ENCODE results near the gene CLEC1B.
A peak's percentile ranks its signal among the peaks of the same experiment; 100 is the strongest.

The CLEC1B gene

DNA sequence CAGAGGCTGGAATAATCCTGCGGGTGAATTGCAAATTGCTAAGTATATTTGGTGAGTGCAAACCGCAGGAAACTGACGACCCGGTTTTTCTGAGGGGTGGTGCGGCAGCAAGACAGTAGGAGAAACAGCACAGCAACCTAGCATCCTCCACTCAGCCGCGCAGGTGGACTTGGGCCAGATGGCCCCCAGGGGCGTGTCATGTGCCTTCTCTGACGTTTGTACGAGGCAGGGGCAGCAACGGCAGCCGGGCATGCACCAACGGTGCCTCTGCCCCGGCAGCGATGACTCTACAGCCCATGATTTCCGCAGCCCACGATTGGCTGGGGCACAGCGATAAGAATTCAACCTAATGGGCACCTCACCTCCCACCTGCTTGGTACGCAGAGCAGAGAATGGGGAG lies 55.7 kb downstream of the CLEC1B start (continued):
- TF ChIP-seq ZNF629 (tag by site-specific recombination; IDR thresholded peaks at IDR 0.05) = peak; percentile 71
- no peak for TF ChIP-seq ZNF785 (tag by site-specific recombination; IDR thresholded peaks at IDR 0.05)
- 0 out of 2 replicates have a peak, but pooled peaks have one; percentile 22 for TF ChIP-seq ZXDB (tag by site-specific recombination; IDR thresholded peaks at IDR 0.05)
- peak; percentile 86 for TF ChIP-seq ZBTB17 (tag by site-specific recombination; IDR thresholded peaks at IDR 0.05)
- TF ChIP-seq MEIS1 (CRISPR knock-in tag; IDR thresholded peaks at IDR 0.05; ENCODE audit: borderline replicate concordance) = no peak
- TF ChIP-seq ZNF19 (tag by site-specific recombination; IDR thresholded peaks at IDR 0.05; ENCODE audit: low read depth) = no peak
- TF ChIP-seq PRDM1 (tag by site-specific recombination; IDR thresholded peaks at IDR 0.05) = no peak
- TF ChIP-seq, protein P1, sequence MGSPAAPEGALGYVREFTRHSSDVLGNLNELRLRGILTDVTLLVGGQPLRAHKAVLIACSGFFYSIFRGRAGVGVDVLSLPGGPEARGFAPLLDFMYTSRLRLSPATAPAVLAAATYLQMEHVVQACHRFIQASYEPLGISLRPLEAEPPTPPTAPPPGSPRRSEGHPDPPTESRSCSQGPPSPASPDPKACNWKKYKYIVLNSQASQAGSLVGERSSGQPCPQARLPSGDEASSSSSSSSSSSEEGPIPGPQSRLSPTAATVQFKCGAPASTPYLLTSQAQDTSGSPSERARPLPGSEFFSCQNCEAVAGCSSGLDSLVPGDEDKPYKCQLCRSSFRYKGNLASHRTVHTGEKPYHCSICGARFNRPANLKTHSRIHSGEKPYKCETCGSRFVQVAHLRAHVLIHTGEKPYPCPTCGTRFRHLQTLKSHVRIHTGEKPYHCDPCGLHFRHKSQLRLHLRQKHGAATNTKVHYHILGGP (tag by site-specific recombination; IDR thresholded peaks at IDR 0.05) = no peak
- TF ChIP-seq ZNF776 (tag by site-specific recombination; IDR thresholded peaks at IDR 0.05; ENCODE audit: borderline replicate concordance) = no peak
- TF ChIP-seq KLF16 (tag by site-specific recombination; IDR thresholded peaks at IDR 0.05) = no peak
- no peak for TF ChIP-seq ZNF311 (tag by site-specific recombination; IDR thresholded peaks at IDR 0.05; ENCODE audit: borderline replicate concordance)
- TF ChIP-seq ZNF76 (tag by site-specific recombination; IDR thresholded peaks at IDR 0.05; ENCODE audit: borderline replicate concordance, low read depth) = no peak
- no peak for TF ChIP-seq EGR2 (tag by site-specific recombination; IDR thresholded peaks at IDR 0.05; ENCODE audit: low read depth)
- no peak for TF ChIP-seq ZNF692 (tag by site-specific recombination; IDR thresholded peaks at IDR 0.05)
- no peak for TF ChIP-seq IKZF3 (tag by site-specific recombination; IDR thresholded peaks at IDR 0.05)
- TF ChIP-seq, protein P2, sequence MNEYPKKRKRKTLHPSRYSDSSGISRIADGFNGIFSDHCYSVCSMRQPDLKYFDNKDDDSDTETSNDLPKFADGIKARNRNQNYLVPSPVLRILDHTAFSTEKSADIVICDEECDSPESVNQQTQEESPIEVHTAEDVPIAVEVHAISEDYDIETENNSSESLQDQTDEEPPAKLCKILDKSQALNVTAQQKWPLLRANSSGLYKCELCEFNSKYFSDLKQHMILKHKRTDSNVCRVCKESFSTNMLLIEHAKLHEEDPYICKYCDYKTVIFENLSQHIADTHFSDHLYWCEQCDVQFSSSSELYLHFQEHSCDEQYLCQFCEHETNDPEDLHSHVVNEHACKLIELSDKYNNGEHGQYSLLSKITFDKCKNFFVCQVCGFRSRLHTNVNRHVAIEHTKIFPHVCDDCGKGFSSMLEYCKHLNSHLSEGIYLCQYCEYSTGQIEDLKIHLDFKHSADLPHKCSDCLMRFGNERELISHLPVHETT (tag by site-specific recombination; IDR thresholded peaks at IDR 0.05) = no peak
- TF ChIP-seq, protein P3, sequence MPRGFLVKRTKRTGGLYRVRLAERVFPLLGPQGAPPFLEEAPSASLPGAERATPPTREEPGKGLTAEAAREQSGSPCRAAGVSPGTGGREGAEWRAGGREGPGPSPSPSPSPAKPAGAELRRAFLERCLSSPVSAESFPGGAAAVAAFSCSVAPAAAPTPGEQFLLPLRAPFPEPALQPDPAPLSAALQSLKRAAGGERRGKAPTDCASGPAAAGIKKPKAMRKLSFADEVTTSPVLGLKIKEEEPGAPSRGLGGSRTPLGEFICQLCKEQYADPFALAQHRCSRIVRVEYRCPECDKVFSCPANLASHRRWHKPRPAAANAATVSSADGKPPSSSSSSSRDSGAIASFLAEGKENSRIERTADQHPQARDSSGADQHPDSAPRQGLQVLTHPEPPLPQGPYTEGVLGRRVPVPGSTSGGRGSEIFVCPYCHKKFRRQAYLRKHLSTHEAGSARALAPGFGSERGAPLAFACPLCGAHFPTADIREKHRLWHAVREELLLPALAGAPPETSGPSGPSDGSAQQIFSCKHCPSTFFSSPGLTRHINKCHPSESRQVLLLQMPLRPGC (tag by site-specific recombination; IDR thresholded peaks at IDR 0.05) = no peak
- TF ChIP-seq ZNF18 (tag by site-specific recombination; IDR thresholded peaks at IDR 0.05) = no peak
- no peak for TF ChIP-seq TRIM28 (IDR thresholded peaks at IDR 0.05; ENCODE audit: borderline replicate concordance, low read length)
- TF ChIP-seq ZBTB20 (tag by site-specific recombination; IDR thresholded peaks at IDR 0.05) = no peak
- TF ChIP-seq, protein P4, sequence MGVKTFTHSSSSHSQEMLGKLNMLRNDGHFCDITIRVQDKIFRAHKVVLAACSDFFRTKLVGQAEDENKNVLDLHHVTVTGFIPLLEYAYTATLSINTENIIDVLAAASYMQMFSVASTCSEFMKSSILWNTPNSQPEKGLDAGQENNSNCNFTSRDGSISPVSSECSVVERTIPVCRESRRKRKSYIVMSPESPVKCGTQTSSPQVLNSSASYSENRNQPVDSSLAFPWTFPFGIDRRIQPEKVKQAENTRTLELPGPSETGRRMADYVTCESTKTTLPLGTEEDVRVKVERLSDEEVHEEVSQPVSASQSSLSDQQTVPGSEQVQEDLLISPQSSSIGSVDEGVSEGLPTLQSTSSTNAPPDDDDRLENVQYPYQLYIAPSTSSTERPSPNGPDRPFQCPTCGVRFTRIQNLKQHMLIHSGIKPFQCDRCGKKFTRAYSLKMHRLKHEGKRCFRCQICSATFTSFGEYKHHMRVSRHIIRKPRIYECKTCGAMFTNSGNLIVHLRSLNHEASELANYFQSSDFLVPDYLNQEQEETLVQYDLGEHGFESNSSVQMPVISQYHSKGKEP (tag by site-specific recombination; IDR thresholded peaks at IDR 0.05) = peak; percentile 70
- TF ChIP-seq, protein P5, sequence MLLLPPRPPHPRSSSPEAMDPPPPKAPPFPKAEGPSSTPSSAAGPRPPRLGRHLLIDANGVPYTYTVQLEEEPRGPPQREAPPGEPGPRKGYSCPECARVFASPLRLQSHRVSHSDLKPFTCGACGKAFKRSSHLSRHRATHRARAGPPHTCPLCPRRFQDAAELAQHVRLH (tag by site-specific recombination; IDR thresholded peaks at IDR 0.05) = no peak
- TF ChIP-seq ZBTB21 (tag by site-specific recombination; IDR thresholded peaks at IDR 0.05) = no peak
- no peak for TF ChIP-seq ZNF830 (tag by site-specific recombination; IDR thresholded peaks at IDR 0.05; ENCODE audit: low read depth)
- no peak for TF ChIP-seq SCRT2 (tag by site-specific recombination; IDR thresholded peaks at IDR 0.05)
- TF ChIP-seq GLI4 (tag by site-specific recombination; IDR thresholded peaks at IDR 0.05) = no peak
- TF ChIP-seq GLIS2 (tag by site-specific recombination; IDR thresholded peaks at IDR 0.05) = peak; percentile 22; the same call in 1 of the 2 replicates
- TF ChIP-seq, protein P6, sequence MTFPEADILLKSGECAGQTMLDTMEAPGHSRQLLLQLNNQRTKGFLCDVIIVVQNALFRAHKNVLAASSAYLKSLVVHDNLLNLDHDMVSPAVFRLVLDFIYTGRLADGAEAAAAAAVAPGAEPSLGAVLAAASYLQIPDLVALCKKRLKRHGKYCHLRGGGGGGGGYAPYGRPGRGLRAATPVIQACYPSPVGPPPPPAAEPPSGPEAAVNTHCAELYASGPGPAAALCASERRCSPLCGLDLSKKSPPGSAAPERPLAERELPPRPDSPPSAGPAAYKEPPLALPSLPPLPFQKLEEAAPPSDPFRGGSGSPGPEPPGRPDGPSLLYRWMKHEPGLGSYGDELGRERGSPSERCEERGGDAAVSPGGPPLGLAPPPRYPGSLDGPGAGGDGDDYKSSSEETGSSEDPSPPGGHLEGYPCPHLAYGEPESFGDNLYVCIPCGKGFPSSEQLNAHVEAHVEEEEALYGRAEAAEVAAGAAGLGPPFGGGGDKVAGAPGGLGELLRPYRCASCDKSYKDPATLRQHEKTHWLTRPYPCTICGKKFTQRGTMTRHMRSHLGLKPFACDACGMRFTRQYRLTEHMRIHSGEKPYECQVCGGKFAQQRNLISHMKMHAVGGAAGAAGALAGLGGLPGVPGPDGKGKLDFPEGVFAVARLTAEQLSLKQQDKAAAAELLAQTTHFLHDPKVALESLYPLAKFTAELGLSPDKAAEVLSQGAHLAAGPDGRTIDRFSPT (tag by site-specific recombination; IDR thresholded peaks at IDR 0.05) = peak; percentile 52
- TF ChIP-seq ZNF624 (tag by site-specific recombination; IDR thresholded peaks at IDR 0.05) = no peak

Data from HEK293 (cell line).